GM12878 (cell line): ENCODE measurements around the gene INO80.

ENCODE experiments used
- ASH2L ChIP-seq: fragments of 300-600, 200-600 bp; sonication (generic); IDR thresholded peaks from 2 replicates; pipeline ENCODE4 v1.6.1; 2017; ENCODE audit warnings: low read depth, mild to moderate bottlenecking, borderline replicate concordance
- ATF3 ChIP-seq: IDR thresholded peaks from 2 replicates; pipeline ENCODE4 v1.6.1; 2011; ENCODE audit warnings: low read depth, mild to moderate bottlenecking, low read length, moderate library complexity, borderline replicate concordance; ENCODE audit errors: extremely low read depth
- CBX3 ChIP-seq: fragments of 200-600 bp; sonication (generic); IDR thresholded peaks from 2 replicates; pipeline ENCODE4 v1.6.1; 2016; ENCODE audit warnings: low read depth, borderline replicate concordance
- CREM ChIP-seq: IDR thresholded peaks from 2 replicates; pipeline ENCODE4 v1.6.1; 2014; ENCODE audit warnings: antibody characterized with exemption, low read depth
- CTCF ChIP-seq, 3 experiments: IDR thresholded peaks in 2 of 3; conservative IDR thresholded peaks in 1 of 3; 2 replicates each; pipeline ENCODE4 v1.5.1; 2011; ENCODE audit warnings: low read depth in 3 of 3, low read length in 3 of 3, mild to moderate bottlenecking in 3 of 3, control low read depth in 2 of 3, moderate library complexity in 2 of 3, inconsistent platforms in 1 of 3, mixed read lengths in 1 of 3; ENCODE audit not compliant: control insufficient read depth in 2 of 3, insufficient read depth in 1 of 3; ENCODE audit errors: extremely low read depth in 1 of 3
- EZH2 ChIP-seq: IDR thresholded peaks from 2 replicates; pipeline ENCODE4 v1.6.1; 2012; ENCODE audit warnings: low read depth, mild to moderate bottlenecking, control low read depth, inconsistent platforms, low read length, borderline replicate concordance; ENCODE audit not compliant: control insufficient read depth
- GABPA ChIP-seq: IDR thresholded peaks from 2 replicates; pipeline ENCODE4 v1.6.1; 2014; ENCODE audit warnings: antibody characterized with exemption, low read depth, mild to moderate bottlenecking, inconsistent platforms
- KDM1A ChIP-seq: fragments of 200-600 bp; sonication (generic); IDR thresholded peaks from 2 replicates; pipeline ENCODE4 v1.6.1; 2016; ENCODE audit warnings: borderline replicate concordance
- MAX ChIP-seq: IDR thresholded peaks from 2 replicates; pipeline ENCODE4 v1.6.1; 2012; ENCODE audit warnings: low read depth, low read length, improper control_type of control experiment
- POLR2A ChIP-seq: IDR thresholded peaks from 2 replicates; pipeline ENCODE4 v1.6.1; 2011; ENCODE audit warnings: low read depth, mild to moderate bottlenecking, low read length
- PRDM15 ChIP-seq: fragments of 450-650 bp; formaldehyde crosslinking; IDR thresholded peaks from 2 replicates; pipeline ENCODE4 v1.4.0; 2020; ENCODE audit warnings: mild to moderate bottlenecking, moderate library complexity
- SPI1 ChIP-seq: IDR thresholded peaks from 2 replicates; pipeline ENCODE4 v1.6.1; 2011; ENCODE audit warnings: low read depth, mild to moderate bottlenecking, low read length, moderate library complexity, borderline replicate concordance; ENCODE audit not compliant: insufficient read depth
- SREBF1 ChIP-seq: IDR thresholded peaks from 2 replicates; pipeline ENCODE4 v1.6.1; 2012; ENCODE audit warnings: mild to moderate bottlenecking, low read length

GRCh38 chr15:41085029-41085428 is 31.1 kb downstream of the INO80 start:
- TF ChIP-seq MAX (no peak), KDM1A (no peak), CREM (no peak), CTCF (IDR thresholded peaks at IDR 0.05 in 2 of 3, conservative IDR thresholded peaks at IDR 0.05 in 1 of 3; ENCODE audit: control insufficient read depth in 2 of 3, extremely low read depth in 1 of 3, insufficient read depth in 1 of 3, low read depth in 3 of 3, low read length in 3 of 3) (no peak), ASH2L (no peak), EZH2 (no peak), SREBF1 (no peak), POLR2A (no peak), CBX3 (no peak), GABPA (no peak), SPI1 (no peak), PRDM15 (CRISPR knock-in tag) (no peak), ATF3 (no peak)
